HL-60/S4 (cell line): ENCODE measurements around the gene MIGA2.
"Not testable (repeated sequence)": the region's sequence is repeated elsewhere in the genome, so short reads cannot be mapped to it uniquely, and the experiment has no call there.

Experiments
- in situ Hi-C: fragments of 300-500 bp; cut with MboI; formaldehyde crosslinking; loops from 2 replicates; pipeline ENCODE4 v1.14.3; 2022; ENCODE audit warnings: low sequenced_read_pairs

MIGA2 gene

GRCh38 chr9:129011170-129011569 lies 25.3 kb upstream of the MIGA2 start:
- in situ Hi-C loops = no loop called here

- in situ Hi-C loops = no loop called here
Observed at GRCh38 chr9:129011761-129012181, 24.7 kb upstream of the MIGA2 start.

DNA sequence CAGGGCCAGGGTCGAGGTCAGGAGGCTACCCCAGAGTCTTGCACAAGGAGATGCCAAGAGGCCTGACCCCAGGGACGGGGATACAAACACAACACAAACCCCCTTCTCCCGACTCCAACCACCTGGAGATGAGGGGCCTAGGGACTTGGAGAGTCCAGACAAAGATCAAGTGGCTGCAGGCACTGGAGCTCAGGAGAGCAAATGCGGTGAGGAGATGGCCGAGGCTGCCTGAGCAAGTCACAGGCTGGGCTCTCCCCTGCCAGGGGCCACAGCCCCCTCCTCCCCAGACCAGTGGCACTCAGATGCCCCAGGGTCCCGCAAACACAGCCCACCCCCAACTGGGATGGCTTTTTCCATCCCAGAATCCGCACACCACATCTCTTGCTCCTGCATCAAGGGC lies 24.1 kb upstream of the MIGA2 start:
- in situ Hi-C loops = no loop called here

- in situ Hi-C loops = no loop called here
Observed at GRCh38 chr9:129012893-129013448, 23.5 kb upstream of the MIGA2 start.

- in situ Hi-C loops = no loop called here
Observed at GRCh38 chr9:129013674-129014073, 22.8 kb upstream of the MIGA2 start.

DNA sequence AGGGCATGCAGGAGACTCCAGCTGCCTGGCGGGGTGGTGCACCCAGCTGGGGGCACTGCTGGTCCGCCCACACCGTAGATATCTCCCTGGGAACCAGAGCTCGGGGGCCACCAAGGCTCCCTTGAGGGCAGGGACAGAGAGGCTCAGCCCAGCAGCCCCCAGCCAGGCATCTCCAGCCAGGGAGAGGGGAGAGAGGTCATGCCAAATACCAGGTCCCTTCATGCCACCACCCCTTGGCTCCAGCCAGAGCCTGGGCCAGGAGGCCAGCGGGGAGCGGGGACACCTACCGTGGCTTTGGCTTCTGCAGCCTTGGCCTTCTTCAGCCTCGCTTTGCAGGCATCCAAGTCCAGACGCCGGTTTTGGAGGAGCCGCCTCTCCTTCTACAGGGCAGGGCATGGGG lies 22.3 kb upstream of the MIGA2 start:
- in situ Hi-C loops = no loop called here

GRCh38 chr9:129014608-129015007 lies 21.8 kb upstream of the MIGA2 start:
- in situ Hi-C loops = no loop called here

- in situ Hi-C loops = no loop called here
Observed at GRCh38 chr9:129021091-129021490, 15.3 kb upstream of the MIGA2 start.

GRCh38 chr9:129022037-129022436 lies 14.4 kb upstream of the MIGA2 start:
- in situ Hi-C loops = no loop called here

DNA sequence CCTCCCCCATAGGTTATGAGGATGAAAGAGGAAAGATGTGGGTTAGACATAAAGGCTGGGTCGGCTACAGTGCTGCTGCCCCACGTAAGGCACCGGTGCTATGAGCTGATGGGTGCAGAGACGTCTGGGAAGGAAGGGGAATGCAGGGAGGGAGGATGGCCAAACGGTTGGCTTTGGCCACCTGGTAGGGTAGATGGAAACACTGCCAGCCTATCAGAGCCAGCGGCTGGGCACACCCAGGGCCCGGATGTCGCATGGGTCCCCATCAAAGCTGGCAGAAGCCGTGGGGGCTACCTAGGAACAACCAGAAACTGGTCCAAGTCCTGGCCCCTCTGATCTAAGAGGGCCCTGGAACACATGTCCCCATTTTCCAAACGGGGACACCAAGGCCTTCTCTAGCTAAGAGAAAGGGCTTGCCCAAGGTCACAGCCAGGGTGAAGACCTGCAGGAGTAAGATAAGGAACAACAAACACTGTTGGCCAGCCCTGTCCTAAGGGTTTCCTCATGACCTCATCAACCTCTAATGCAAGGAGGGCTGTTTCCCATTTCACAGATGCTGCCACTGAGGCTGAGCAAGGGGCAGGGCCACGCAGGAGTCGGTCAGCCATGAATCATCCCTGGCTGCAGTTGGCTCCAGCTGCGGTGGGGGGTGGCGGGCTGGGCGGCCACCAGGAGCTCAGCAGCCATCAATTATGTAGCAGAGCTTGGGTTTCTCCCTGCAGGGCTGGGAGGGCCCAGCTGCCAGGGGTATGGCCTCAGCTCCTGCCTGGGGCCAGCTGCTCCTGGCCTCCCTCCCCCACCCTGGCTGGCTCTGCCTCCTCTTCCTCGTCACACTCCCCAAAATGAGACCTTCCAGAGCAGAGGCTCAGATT lies 13.2 kb upstream of the MIGA2 start:
- in situ Hi-C loops = no loop called here

DNA sequence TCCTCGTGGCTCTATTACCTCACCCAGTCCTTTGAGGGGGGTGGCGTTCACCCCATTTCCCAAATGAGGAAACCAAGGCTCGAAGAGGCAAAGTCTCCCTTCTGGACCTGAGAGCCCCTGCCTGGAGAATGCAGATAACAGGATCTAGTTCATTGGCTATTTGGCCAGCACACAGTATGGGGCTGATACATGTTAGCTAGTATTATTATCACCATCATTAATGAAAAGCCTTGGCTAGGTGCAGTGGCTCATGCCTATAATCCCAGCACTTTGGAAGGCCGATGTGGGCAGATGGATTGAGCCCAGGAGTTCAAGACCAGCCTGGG lies 12.6 kb upstream of the MIGA2 start:
- in situ Hi-C loops = no loop called here

DNA sequence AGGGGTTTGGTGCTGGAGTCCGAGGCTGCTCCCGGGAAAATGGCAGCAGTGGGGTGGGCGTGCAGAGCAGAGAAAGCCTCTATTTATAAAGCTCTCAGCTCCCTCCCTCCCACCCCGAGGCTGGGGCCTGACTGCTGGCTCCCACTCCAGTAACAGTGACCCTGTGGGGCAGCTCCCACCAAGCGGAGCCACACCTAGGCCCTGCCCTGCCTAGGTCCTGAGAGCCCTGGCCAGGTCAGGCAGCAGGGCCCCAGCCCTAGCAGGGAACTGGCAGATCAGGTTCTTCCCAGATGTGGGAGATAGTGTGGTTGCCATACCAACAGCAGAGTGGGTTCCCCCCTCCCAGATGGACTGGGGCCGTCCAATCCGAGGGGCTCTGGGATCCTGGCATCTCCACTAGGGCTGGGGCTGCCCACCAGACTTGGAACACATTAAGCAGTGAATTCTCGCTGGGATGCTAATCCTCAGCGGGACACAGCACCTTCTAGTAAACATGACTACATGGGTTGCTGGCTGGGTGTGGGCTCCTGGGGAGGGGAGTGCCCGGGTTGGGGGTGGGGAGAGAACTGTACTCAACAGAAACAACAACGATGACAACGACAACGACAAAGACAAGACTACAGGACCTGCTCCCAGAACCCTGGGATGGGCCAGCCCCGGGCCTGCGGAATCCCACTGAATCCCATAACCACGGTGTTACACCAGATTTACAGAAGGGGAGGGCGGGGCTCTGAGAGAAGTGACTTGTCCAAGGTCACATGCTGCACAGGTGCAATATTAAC lies 9.8 kb upstream of the MIGA2 start:
- in situ Hi-C loops = no loop called here

GRCh38 chr9:129027224-129027684 lies 9.2 kb upstream of the MIGA2 start:
- in situ Hi-C loops = no loop called here

- in situ Hi-C loops = no loop called here
Observed at GRCh38 chr9:129027685-129028191, 8.7 kb upstream of the MIGA2 start.

GRCh38 chr9:129028192-129028966 lies 8.0 kb upstream of the MIGA2 start, which contains the start of gene SH3GLB2:
TSS of gene SH3GLB2 (minus strand) at chr9:129028331. CDS start at chr9:129028154, 177 bp downstream.
- in situ Hi-C loops = no loop called here

- in situ Hi-C loops = no loop called here
Observed at GRCh38 chr9:129030191-129030590, 6.2 kb upstream of the MIGA2 start.

- in situ Hi-C loops = no loop called here
Observed at GRCh38 chr9:129031514-129031913, 4.9 kb upstream of the MIGA2 start.

GRCh38 chr9:129032541-129033159 lies 3.8 kb upstream of the MIGA2 start:
- in situ Hi-C loops = no loop called here

- in situ Hi-C loops = no loop called here
Observed at GRCh38 chr9:129033216-129033615, 3.2 kb upstream of the MIGA2 start.

DNA sequence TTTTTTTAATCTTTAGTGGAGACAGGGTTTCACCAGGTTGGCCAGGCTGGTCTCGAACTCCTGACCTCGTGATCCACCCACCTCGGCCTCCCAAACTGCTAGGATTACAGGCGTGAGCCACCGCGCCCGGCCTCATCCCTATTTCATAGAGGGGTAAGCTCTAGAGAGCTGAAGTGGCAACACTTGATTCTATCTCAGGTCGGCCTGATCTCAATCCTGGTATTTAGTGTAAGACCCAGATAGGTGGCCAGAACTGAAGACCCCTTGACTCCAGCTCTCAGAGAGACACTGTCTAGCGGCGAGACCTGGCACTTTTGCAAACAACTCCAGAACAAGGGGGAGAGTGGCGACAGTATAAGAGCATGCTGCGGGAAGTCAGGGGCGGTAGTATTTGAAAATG lies 588 bp upstream of the MIGA2 start:
- in situ Hi-C loops = not testable (repeated sequence)
